Measurements from ENCODE around the gene ACTG2. TPM values are rescaled to one million over a fixed set of nuclear protein-coding genes. Genes with fewer than 3 reads are reported as not detected.
A peak's percentile ranks its signal among the peaks of the same experiment; 100 is the strongest.

ACTG2 gene
- polyA plus RNA-seq (2013, experiment 1 of 2): 101 TPM
- 99.5 TPM for polyA plus RNA-seq (2013, experiment 2 of 2)

DNA sequence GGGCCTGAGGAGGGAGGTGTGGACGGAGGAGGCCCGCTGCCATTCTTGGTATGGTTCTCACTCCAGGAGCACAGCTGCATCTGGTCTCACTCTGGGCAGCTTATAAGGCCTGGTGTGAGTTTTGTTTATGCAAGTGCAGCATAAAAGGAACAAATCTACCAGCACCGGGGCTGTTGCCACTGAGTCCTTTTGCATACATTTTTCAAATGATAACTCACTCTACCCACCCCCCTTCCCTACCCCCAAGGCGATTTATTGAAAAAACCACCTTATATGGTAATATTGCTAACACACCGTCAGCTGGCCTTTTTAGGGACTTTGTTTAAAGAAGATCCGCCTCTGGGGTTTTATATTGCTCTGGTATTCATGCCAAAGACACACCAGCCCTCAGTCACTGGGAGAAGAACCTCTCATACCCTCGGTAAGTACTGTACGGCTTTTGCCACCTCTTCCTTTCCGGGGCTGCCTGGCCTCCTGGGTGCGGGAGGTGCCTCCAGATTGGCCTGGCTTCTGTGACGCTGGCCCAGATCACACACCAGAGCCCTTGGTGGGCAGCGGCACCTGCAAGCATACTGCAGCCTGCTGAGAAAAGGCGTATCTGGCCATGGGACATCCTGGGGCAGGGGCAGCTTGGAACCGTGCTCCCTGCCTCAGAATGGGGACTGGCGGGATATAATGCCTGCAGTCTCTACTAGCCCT lies at the start of gene ACTG2:
ACTG2 (plus strand) TSS at position 378 of the 699 bp plus-strand sequence. CDS start 8,304 bp downstream, outside the sequence.
- Histone ChIP-seq H4K8ac (ENCODE audit: low read length) (peak within 1 kb of the TSS; percentile 79), H2AK5ac (ENCODE audit: low read length, severe bottlenecking) (peak within 1 kb of the TSS; percentile 84), H2BK12ac (ENCODE audit: low read length in 2 of 2) (no peak within 1 kb of the TSS), H3K23ac (ENCODE audit: low read length in 2 of 2) (no peak within 1 kb of the TSS), H2AFZ (ENCODE audit: low read depth, low read length) (no peak within 1 kb of the TSS), H3K9ac (ENCODE audit: low read length) (no peak within 1 kb of the TSS), H3K4me3 (ENCODE audit: insufficient read depth in 1 of 2, low read depth in 1 of 2, low read length in 2 of 2) (peak within 1 kb of the TSS in 1 of 2 experiments; percentile 34), H2BK15ac (ENCODE audit: low read depth, poor library complexity, severe bottlenecking) (no peak within 1 kb of the TSS), H3K4me2 (ENCODE audit: low read length, poor library complexity, severe bottlenecking) (peak within 1 kb of the TSS; percentile 12), H2BK120ac (ENCODE audit: low read depth, low read length) (no peak within 1 kb of the TSS), H3K18ac (ENCODE audit: low read depth in 1 of 2, low read length in 2 of 2) (peak within 1 kb of the TSS in 1 of 2 experiments; percentile 19), H3K27ac (ENCODE audit: low read length, poor library complexity, severe bottlenecking) (peak within 1 kb of the TSS; percentile 64), H3K4me1 (ENCODE audit: control insufficient read depth, insufficient read depth, low read depth, low read length) (peaks cover 38% of the 10 kb centered on the region), H3K9me3 (ENCODE audit: control insufficient read depth, low read length) (no peaks in the 10 kb centered on the region), H3K27me3 (ENCODE audit: control insufficient read depth in 1 of 2, insufficient read depth in 1 of 2, low read length in 2 of 2) (peaks cover 0 to 77% of the 10 kb centered on the region in 2 experiments), H3K36me3 (ENCODE audit: control insufficient read depth in 1 of 2, insufficient read depth in 2 of 2, low read depth in 1 of 2, low read length in 2 of 2) (no peaks in the 10 kb centered on the region), H3K14ac (ENCODE audit: low read length in 2 of 2) (peak within 1 kb of the TSS in 1 of 2 experiments; percentile 59), H2BK5ac (ENCODE audit: low read depth, low read length, poor library complexity, severe bottlenecking) (no peak within 1 kb of the TSS), H4K91ac (ENCODE audit: low read length) (peak within 1 kb of the TSS; percentile 37), H3K79me1 (replicated peaks; ENCODE audit: low read length, poor library complexity, severe bottlenecking) (peaks cover 12% of the 10 kb centered on the region), H3K4ac (ENCODE audit: low read depth in 1 of 2, low read length in 2 of 2) (no peak within 1 kb of the TSS)
- 66% methylated on average over 15 of the region's 15 CpGs for WGBS
- peak; percentile 40 for DNase-seq

GRCh38 chr2:73844087-73844486 lies 48.7 kb upstream of the ACTG2 start:
- 85% methylated on average over 2 of the region's 2 CpGs for WGBS
- H2AFZ ChIP-seq (ENCODE audit: low read depth, low read length): no peak overlapping the region

GRCh38 chr2:73850009-73850408 lies 42.8 kb upstream of the ACTG2 start:
- Histone ChIP-seq H2AFZ (ENCODE audit: low read depth, low read length) (no peak overlapping the region), H3K4me1 (ENCODE audit: control insufficient read depth, insufficient read depth, low read depth, low read length) (peaks cover 3% of the 10 kb centered on the region), H3K4me2 (ENCODE audit: low read length, poor library complexity, severe bottlenecking) (no peak overlapping the region), H3K27ac (ENCODE audit: low read length, poor library complexity, severe bottlenecking) (peak overlapping the region; percentile 6), H3K27me3 (ENCODE audit: control insufficient read depth in 1 of 2, insufficient read depth in 1 of 2, low read length in 2 of 2) (no peaks in the 10 kb centered on the region), H3K18ac (ENCODE audit: low read depth in 1 of 2, low read length in 2 of 2) (no peak overlapping the region), H3K36me3 (ENCODE audit: control insufficient read depth in 1 of 2, insufficient read depth in 2 of 2, low read depth in 1 of 2, low read length in 2 of 2) (peaks cover 37 to 79% of the 10 kb centered on the region in 2 experiments), H3K9ac (ENCODE audit: low read length) (no peak overlapping the region), H3K9me3 (ENCODE audit: control insufficient read depth, low read length) (no peaks in the 10 kb centered on the region), H2AK5ac (ENCODE audit: low read length, severe bottlenecking) (no peak overlapping the region), H3K23ac (ENCODE audit: low read length in 2 of 2) (no peak overlapping the region), H2BK120ac (ENCODE audit: low read depth, low read length) (no peak overlapping the region), H4K8ac (ENCODE audit: low read length) (no peak overlapping the region), H3K79me1 (replicated peaks; ENCODE audit: low read length, poor library complexity, severe bottlenecking) (peaks cover 5% of the 10 kb centered on the region), H2BK12ac (ENCODE audit: low read length in 2 of 2) (no peak overlapping the region), H2BK5ac (ENCODE audit: low read depth, low read length, poor library complexity, severe bottlenecking) (no peak overlapping the region), H3K14ac (ENCODE audit: low read length in 2 of 2) (no peak overlapping the region), H3K4me3 (ENCODE audit: insufficient read depth in 1 of 2, low read depth in 1 of 2, low read length in 2 of 2) (no peak overlapping the region), H3K4ac (ENCODE audit: low read depth in 1 of 2, low read length in 2 of 2) (no peak overlapping the region), H4K91ac (ENCODE audit: low read length) (no peak overlapping the region), H2BK15ac (ENCODE audit: low read depth, poor library complexity, severe bottlenecking) (no peak overlapping the region)
- 92% methylated on average over 2 of the region's 2 CpGs for WGBS
- no peak for DNase-seq

More at GRCh38 chr2:73844087-73844486, 48.7 kb upstream of the ACTG2 start:
- no peak overlapping the region for H3K14ac ChIP-seq (ENCODE audit: low read length in 2 of 2)
- no peak for DNase-seq
- H3K18ac ChIP-seq (ENCODE audit: low read depth in 1 of 2, low read length in 2 of 2): no peak overlapping the region
- H3K27me3 ChIP-seq (ENCODE audit: control insufficient read depth in 1 of 2, insufficient read depth in 1 of 2, low read length in 2 of 2): peaks cover 0 to 5% of the 10 kb centered on the region in 2 experiments
- no peak overlapping the region for H3K4ac ChIP-seq (ENCODE audit: low read depth in 1 of 2, low read length in 2 of 2)
- H2BK120ac ChIP-seq (ENCODE audit: low read depth, low read length): no peak overlapping the region
- H3K4me2 ChIP-seq (ENCODE audit: low read length, poor library complexity, severe bottlenecking): no peak overlapping the region
- peaks cover 4% of the 10 kb centered on the region for H3K4me1 ChIP-seq (ENCODE audit: control insufficient read depth, insufficient read depth, low read depth, low read length)
- H4K8ac ChIP-seq (ENCODE audit: low read length): no peak overlapping the region
- H3K27ac ChIP-seq (ENCODE audit: low read length, poor library complexity, severe bottlenecking): no peak overlapping the region
- H3K9ac ChIP-seq (ENCODE audit: low read length): no peak overlapping the region
- peaks cover 15% of the 10 kb centered on the region for H3K79me1 ChIP-seq (replicated peaks; ENCODE audit: low read length, poor library complexity, severe bottlenecking)
- peaks cover 16 to 60% of the 10 kb centered on the region in 2 experiments for H3K36me3 ChIP-seq (ENCODE audit: control insufficient read depth in 1 of 2, insufficient read depth in 2 of 2, low read depth in 1 of 2, low read length in 2 of 2)
- H3K23ac ChIP-seq (ENCODE audit: low read length in 2 of 2): no peak overlapping the region
- H3K9me3 ChIP-seq (ENCODE audit: control insufficient read depth, low read length): no peaks in the 10 kb centered on the region
- no peak overlapping the region for H3K4me3 ChIP-seq (ENCODE audit: insufficient read depth in 1 of 2, low read depth in 1 of 2, low read length in 2 of 2)
- no peak overlapping the region for H2BK15ac ChIP-seq (ENCODE audit: low read depth, poor library complexity, severe bottlenecking)
- no peak overlapping the region for H2AK5ac ChIP-seq (ENCODE audit: low read length, severe bottlenecking)
- H2BK5ac ChIP-seq (ENCODE audit: low read depth, low read length, poor library complexity, severe bottlenecking): no peak overlapping the region
- no peak overlapping the region for H4K91ac ChIP-seq (ENCODE audit: low read length)
- H2BK12ac ChIP-seq (ENCODE audit: low read length in 2 of 2): no peak overlapping the region

GRCh38 chr2:73851274-73851673 lies 41.5 kb upstream of the ACTG2 start:
- no peak overlapping the region for H2BK5ac ChIP-seq (ENCODE audit: low read depth, low read length, poor library complexity, severe bottlenecking)
- H3K18ac ChIP-seq (ENCODE audit: low read depth in 1 of 2, low read length in 2 of 2): no peak overlapping the region
- H3K27me3 ChIP-seq (ENCODE audit: control insufficient read depth in 1 of 2, insufficient read depth in 1 of 2, low read length in 2 of 2): no peaks in the 10 kb centered on the region
- H3K14ac ChIP-seq (ENCODE audit: low read length in 2 of 2): no peak overlapping the region
- H3K4me3 ChIP-seq (ENCODE audit: insufficient read depth in 1 of 2, low read depth in 1 of 2, low read length in 2 of 2): no peak overlapping the region
- peak overlapping the region; percentile 61 for H2AK5ac ChIP-seq (ENCODE audit: low read length, severe bottlenecking)
- no peaks in the 10 kb centered on the region for H3K9me3 ChIP-seq (ENCODE audit: control insufficient read depth, low read length)
- H3K27ac ChIP-seq (ENCODE audit: low read length, poor library complexity, severe bottlenecking): no peak overlapping the region
- H3K4me1 ChIP-seq (ENCODE audit: control insufficient read depth, insufficient read depth, low read depth, low read length): peaks cover 3% of the 10 kb centered on the region
- no peak overlapping the region for H2AFZ ChIP-seq (ENCODE audit: low read depth, low read length)
- H3K36me3 ChIP-seq (ENCODE audit: control insufficient read depth in 1 of 2, insufficient read depth in 2 of 2, low read depth in 1 of 2, low read length in 2 of 2): peaks cover 30 to 66% of the 10 kb centered on the region in 2 experiments
- no peak for DNase-seq
- no peak overlapping the region for H3K23ac ChIP-seq (ENCODE audit: low read length in 2 of 2)
- no peak overlapping the region for H3K4ac ChIP-seq (ENCODE audit: low read depth in 1 of 2, low read length in 2 of 2)
- peaks cover 3% of the 10 kb centered on the region for H3K79me1 ChIP-seq (replicated peaks; ENCODE audit: low read length, poor library complexity, severe bottlenecking)
- no peak overlapping the region for H4K91ac ChIP-seq (ENCODE audit: low read length)
- no peak overlapping the region for H3K4me2 ChIP-seq (ENCODE audit: low read length, poor library complexity, severe bottlenecking)
- H2BK120ac ChIP-seq (ENCODE audit: low read depth, low read length): no peak overlapping the region
- 93% methylated on average over 3 of the region's 3 CpGs for WGBS
- no peak overlapping the region for H4K8ac ChIP-seq (ENCODE audit: low read length)
- H3K9ac ChIP-seq (ENCODE audit: low read length): no peak overlapping the region
- no peak overlapping the region for H2BK12ac ChIP-seq (ENCODE audit: low read length in 2 of 2)
- no peak overlapping the region for H2BK15ac ChIP-seq (ENCODE audit: low read depth, poor library complexity, severe bottlenecking)
